H1 (cell line): ENCODE measurements around the gene DARS1. TPM values are rescaled to one million over a fixed set of nuclear protein-coding genes. Genes with fewer than 3 reads are reported as not detected.

ENCODE experiments used
- CTCF ChIA-PET: fragments of 300-600 bp; sonication (Branson Sonifier 250); formaldehyde crosslinking; loops from one replicate; lab custom pipeline; 2021; ENCODE audit not compliant: partially characterized antibody; lab: Charles Lee
- POLR2A ChIA-PET: fragments of 300-600 bp; sonication (Branson Sonifier 250); formaldehyde crosslinking; loops from one replicate; lab custom pipeline; 2021; ENCODE audit warnings: inconsistent platforms; ENCODE audit not compliant: partially characterized antibody; lab: Charles Lee
- DNase-seq, 2 experiments: peaks; one replicate each; pipeline versions ENCODE4 v3.0.0 to v3.0.0-alpha.2; 2010 to 2022; ENCODE audit warnings: low spot score in 2 of 2, low read depth in 1 of 2, mixed read lengths in 1 of 2
- FAIRE-seq: peaks from 2 replicates; lab custom pipeline; 2011; peaks lifted over from hg19 to GRCh38; lab: Jason Lieb, UNC
- H2AFZ ChIP-seq: 2 replicates; pipeline ENCODE4 v1.8.1; 2012; ENCODE audit warnings: low read length, inconsistent platforms
- H2AK5ac ChIP-seq: 2 replicates; pipeline ENCODE4 v1.6.1; 2013; ENCODE audit warnings: low read depth, low read length
- H2BK120ac ChIP-seq: replicated peaks from 2 replicates; pipeline ENCODE3; 2013; ENCODE audit warnings: low read depth, low read length, inconsistent platforms
- H2BK12ac ChIP-seq: 2 replicates; pipeline ENCODE4 v1.6.1; 2013; ENCODE audit warnings: low read depth, low read length
- H2BK15ac ChIP-seq: 2 replicates; pipeline ENCODE4 v1.6.1; 2013; ENCODE audit warnings: low read length
- H2BK20ac ChIP-seq: 2 replicates; pipeline ENCODE4 v1.6.1; 2013; ENCODE audit warnings: low read length
- H2BK5ac ChIP-seq: 2 replicates; pipeline ENCODE4 v1.6.1; 2013; ENCODE audit warnings: low read depth, low read length
- H3K14ac ChIP-seq: 2 replicates; pipeline ENCODE4 v1.6.1; 2013; ENCODE audit warnings: inconsistent platforms; ENCODE audit not compliant: insufficient read length
- H3K18ac ChIP-seq: 2 replicates; pipeline ENCODE4 v1.6.1; 2013; ENCODE audit warnings: low read length; ENCODE audit errors: extremely low read depth
- H3K23ac ChIP-seq: 2 replicates; pipeline ENCODE4 v1.6.1; 2013; ENCODE audit warnings: inconsistent platforms; ENCODE audit not compliant: insufficient read length
- H3K23me2 ChIP-seq: 2 replicates; pipeline ENCODE4 v1.6.1; 2013; ENCODE audit warnings: low read depth, low read length
- H3K27ac ChIP-seq: 2 replicates; pipeline ENCODE4 v1.6.1; 2011; ENCODE audit warnings: low read depth, low read length, inconsistent platforms
- H3K27me3 ChIP-seq, 4 experiments: replicated peaks in 1 of 4; 1 replicate in 1 of 4; 2 replicates in 3 of 4; pipeline versions ENCODE4 v1.6.1 to v1.8.1; 2011 to 2013; ENCODE audit warnings: low read length in 3 of 4, mild to moderate bottlenecking in 3 of 4, inconsistent platforms in 2 of 4, mixed read lengths in 2 of 4, moderate library complexity in 1 of 4; ENCODE audit not compliant: control insufficient read depth in 3 of 4, insufficient read depth in 3 of 4; ENCODE audit errors: extremely low read depth in 1 of 4
- H3K36me3 ChIP-seq, 4 experiments: 2 replicates each; pipeline versions ENCODE4 v1.6.1 to v1.8.1; 2011 to 2013; ENCODE audit warnings: mild to moderate bottlenecking in 4 of 4, low read length in 3 of 4, moderate library complexity in 2 of 4, control low read depth in 1 of 4, inconsistent platforms in 1 of 4; ENCODE audit not compliant: insufficient read depth in 4 of 4, control insufficient read depth in 2 of 4
- H3K4ac ChIP-seq: replicated peaks from 2 replicates; pipeline ENCODE3; 2013; ENCODE audit warnings: low read length, low read depth, mixed read lengths, inconsistent platforms; ENCODE audit not compliant: insufficient read length
- H3K4me1 ChIP-seq, 4 experiments: replicated peaks in 1 of 4; 1 replicate in 1 of 4; 2 replicates in 3 of 4; pipeline versions ENCODE4 v1.6.1 to v1.8.1; 2011 to 2013; ENCODE audit warnings: low read length in 3 of 4, inconsistent platforms in 2 of 4, mixed read lengths in 1 of 4; ENCODE audit not compliant: insufficient read depth in 4 of 4, control insufficient read depth in 3 of 4
- H3K4me2 ChIP-seq, 2 experiments: 2 replicates each; pipeline versions ENCODE4 v1.6.1 to v1.8.1; 2011 to 2013; ENCODE audit warnings: low read depth in 2 of 2, low read length in 2 of 2, control low read depth in 1 of 2, inconsistent platforms in 1 of 2, mild to moderate bottlenecking in 1 of 2; ENCODE audit not compliant: insufficient read depth in 1 of 2
- H3K4me3 ChIP-seq, 4 experiments: fragments of 200-600, 300-600 bp in 1 of 4; sonication (generic), shearing (Covaris generic), sonication (Bioruptor Twin) in 1 of 4; 2 replicates each; pipeline versions ENCODE4 v1.5.1 to v1.8.1; 2011 to 2016; ENCODE audit warnings: low read length in 4 of 4, low read depth in 3 of 4, control low read depth in 2 of 4, inconsistent platforms in 2 of 4, mild to moderate bottlenecking in 2 of 4, mixed read lengths in 1 of 4, moderate library complexity in 1 of 4; ENCODE audit not compliant: insufficient read depth in 2 of 4; ENCODE audit errors: extremely low read depth in 1 of 4
- H3K56ac ChIP-seq: replicated peaks from 2 replicates; pipeline ENCODE3; 2013; ENCODE audit warnings: low read depth, mild to moderate bottlenecking, mixed read lengths, low read length, inconsistent platforms; ENCODE audit not compliant: insufficient read length
- H3K79me1 ChIP-seq: 2 replicates; pipeline ENCODE4 v1.6.1; 2013; ENCODE audit warnings: low read depth, low read length, control low read depth
- H3K79me2 ChIP-seq, 2 experiments: 2 replicates each; pipeline versions ENCODE4 v1.6.1 to v1.8.1; 2012 to 2013; ENCODE audit warnings: low read length in 2 of 2, mild to moderate bottlenecking in 2 of 2, inconsistent platforms in 1 of 2; ENCODE audit not compliant: insufficient read depth in 2 of 2, control insufficient read depth in 1 of 2
- H3K9ac ChIP-seq, 4 experiments: replicated peaks in 1 of 4; 1 replicate in 1 of 4; 2 replicates in 3 of 4; pipeline versions ENCODE4 v1.6.1 to v1.8.1; 2011 to 2013; ENCODE audit warnings: low read depth in 3 of 4, low read length in 3 of 4, control low read depth in 2 of 4, mild to moderate bottlenecking in 2 of 4, moderate library complexity in 2 of 4, inconsistent platforms in 1 of 4; ENCODE audit errors: extremely low read depth in 1 of 4
- H3K9me3 ChIP-seq, 2 experiments: 2 replicates each; pipeline versions ENCODE4 v1.6.1 to v1.8.1; 2012 to 2013; ENCODE audit warnings: mild to moderate bottlenecking in 2 of 2, moderate library complexity in 2 of 2, control low read depth in 1 of 2, inconsistent platforms in 1 of 2, low read depth in 1 of 2, low read length in 1 of 2, mixed read lengths in 1 of 2; ENCODE audit not compliant: insufficient read depth in 2 of 2
- H4K20me1 ChIP-seq, 2 experiments: replicated peaks in 1 of 2; 2 replicates each; pipeline versions ENCODE3 to v1.8.1; 2011 to 2013; ENCODE audit warnings: inconsistent platforms in 2 of 2, low read length in 2 of 2, mild to moderate bottlenecking in 1 of 2; ENCODE audit not compliant: insufficient read depth in 2 of 2, control insufficient read depth in 1 of 2
- H4K5ac ChIP-seq: 2 replicates; pipeline ENCODE4 v1.6.1; 2013; ENCODE audit warnings: low read length, low read depth, mixed read lengths, inconsistent platforms; ENCODE audit not compliant: insufficient read length
- H4K8ac ChIP-seq: 2 replicates; pipeline ENCODE4 v1.8.0; 2013; ENCODE audit warnings: mild to moderate bottlenecking, moderate library complexity, low read length, inconsistent platforms; ENCODE audit not compliant: insufficient read depth; ENCODE audit errors: extremely low read depth
- H4K91ac ChIP-seq: replicated peaks from 2 replicates; pipeline ENCODE3; 2013; ENCODE audit warnings: low read length, mixed read lengths, inconsistent platforms; ENCODE audit not compliant: insufficient read length
- CREB1 ChIP-seq: IDR thresholded peaks from 2 replicates; pipeline ENCODE4 v1.6.1; 2012; ENCODE audit warnings: inconsistent platforms
- GTF2F1 ChIP-seq: IDR thresholded peaks from 2 replicates; pipeline ENCODE4 v1.6.1; 2012; ENCODE audit warnings: low read depth, low read length, improper control_type of control experiment, borderline replicate concordance
- MAFK ChIP-seq: IDR thresholded peaks from 2 replicates; pipeline ENCODE4 v1.6.1; 2012; ENCODE audit warnings: low read depth, mild to moderate bottlenecking, improper control_type of control experiment, low read length
- NANOG ChIP-seq: IDR thresholded peaks from 2 replicates; pipeline ENCODE4 v1.6.1; 2011; ENCODE audit warnings: low read length, low read depth, mild to moderate bottlenecking, inconsistent platforms; ENCODE audit not compliant: insufficient read depth, poor library complexity, severe bottlenecking
- SIN3A ChIP-seq, 2 experiments: IDR thresholded peaks in 1 of 2; conservative IDR thresholded peaks in 1 of 2; 2 replicates each; pipeline ENCODE4 v1.6.1; 2011 to 2012; ENCODE audit warnings: low read length in 2 of 2, improper control_type of control experiment in 1 of 2, low read depth in 1 of 2, mild to moderate bottlenecking in 1 of 2
- ZNF274 ChIP-seq: IDR thresholded peaks from 2 replicates; pipeline ENCODE4 v1.7.0; 2012; ENCODE audit warnings: low read length, borderline replicate concordance; ENCODE audit errors: extremely low read depth
- polyA plus RNA-seq, 7 experiments: library from polyadenylated mRNA; depleted of rRNA in 3 of 7; stranded (reverse) in 5 of 7; unstranded in 2 of 7; fragments of >200 nt in 5 of 7; fragments of 200-250 nt in 2 of 7; gene quantifications; 1 replicate in 5 of 7; 2 replicates in 1 of 7; 4 replicates in 1 of 7; pipeline versions ENCODE4 v1.2.1 to v1.2.3, GENCODE V29; 2011 to 2013; ENCODE audit warnings: missing spikeins in 2 of 7, mixed read lengths in 2 of 7
- total RNA-seq: library from RNA; stranded (reverse); fragmentation: NEBNext Ultra II Directional; extraction: Animal tissue kit (Norgen Biotek cat#: 25700); gene quantifications from 2 replicates; pipeline ENCODE4 v1.2.1, GENCODE V29; 2021

The DARS1 gene
- total and polyA plus RNA-seq, 2 of the 8 experiments (the other 6 are each of a cell fraction or from before 2014, with no cell fraction given): 61.7 to 85.9 TPM

DNA sequence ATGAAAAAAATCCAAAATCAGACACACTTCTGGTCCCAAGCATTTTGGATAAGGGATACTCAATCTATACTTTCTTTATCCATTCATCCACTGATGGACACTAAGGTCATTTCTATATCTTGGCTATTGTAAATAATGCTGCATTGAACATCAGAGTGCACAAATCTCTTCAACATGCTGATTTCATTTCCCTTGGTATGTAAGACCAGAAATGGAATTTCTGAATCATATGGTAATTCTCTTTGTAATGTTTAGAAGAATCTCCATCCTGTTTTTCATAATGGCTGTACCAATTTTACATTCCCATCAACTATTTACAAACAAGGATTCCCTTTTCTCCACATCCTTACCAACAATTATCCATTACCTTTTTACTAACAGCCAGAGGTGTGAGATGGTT lies 75.5 kb downstream of the DARS1 start:
- no peaks in the 10 kb centered on the region for H3K27me3 ChIP-seq
- H4K8ac ChIP-seq: no peak overlapping the region

More for the DNA sequence above, 75.5 kb downstream of the DARS1 start:
- no peak overlapping the region for H3K4ac ChIP-seq
- no peak for DNase-seq
- no peaks in the 10 kb centered on the region for H3K79me2 ChIP-seq
- no peak overlapping the region for H3K27ac ChIP-seq
- H2AK5ac ChIP-seq: no peak overlapping the region
- no peak overlapping the region for H4K91ac ChIP-seq
- peaks cover 0 to 57% (median 11%) of the 10 kb centered on the region in 4 experiments; a peak in 4 of 8 replicates for H3K36me3 ChIP-seq
- H3K9me3 ChIP-seq: no peaks in the 10 kb centered on the region
- no peaks in the 10 kb centered on the region for H4K20me1 ChIP-seq
- H3K56ac ChIP-seq: no peak overlapping the region
- H3K23me2 ChIP-seq: no peaks in the 10 kb centered on the region
- no peaks in the 10 kb centered on the region for H3K4me1 ChIP-seq
- CTCF ChIA-PET: no interaction called here
- no peak overlapping the region for H2AFZ ChIP-seq
- no peak overlapping the region for H2BK20ac ChIP-seq
- no peak overlapping the region for H3K4me3 ChIP-seq
- no peak for TF ChIP-seq SIN3A (conservative IDR thresholded peaks at IDR 0.05 in 1 of 2, IDR thresholded peaks at IDR 0.05 in 1 of 2; ENCODE audit: low read depth in 1 of 2, low read length in 2 of 2)
- TF ChIP-seq ZNF274: no peak
- no peak for TF ChIP-seq CREB1
- TF ChIP-seq NANOG: no peak
- no peak for TF ChIP-seq MAFK
- TF ChIP-seq GTF2F1: no peak
- TF ChIP-seq, all 59 proteins: peak for 0
- Histone ChIP-seq H3K9ac (no peak overlapping the region), H3K79me1 (no peaks in the 10 kb centered on the region), H3K23ac (no peak overlapping the region), H2BK120ac (no peak overlapping the region), H3K4me2 (no peak overlapping the region), H3K14ac (no peak overlapping the region), H2BK15ac (no peak overlapping the region), H4K5ac (no peak overlapping the region), H3K18ac (no peak overlapping the region), H2BK5ac (no peak overlapping the region), H2BK12ac (no peak overlapping the region)
- POLR2A ChIA-PET: no interaction called here
- no peak for FAIRE-seq
